ENCODE data around the gene RILPL1. TPM values are rescaled to one million over a fixed set of nuclear protein-coding genes. Genes with fewer than 3 reads are reported as not detected.

The RILPL1 gene
- total and polyA plus RNA-seq, 2 experiments from 2014 or later: 13.6 to 17.5 TPM

GRCh38 chr12:123478762-123479161, 54.8 kb downstream of the RILPL1 start:
- H3K27ac ChIP-seq: no peak overlapping the region
- no peaks in the 10 kb centered on the region for H3K36me3 ChIP-seq (replicated peaks; ENCODE audit: insufficient read depth, low read depth)
- no peaks in the 10 kb centered on the region for H4K20me1 ChIP-seq (ENCODE audit: insufficient read depth, poor library complexity, severe bottlenecking)
- no peaks in the 10 kb centered on the region for H3K9me3 ChIP-seq (ENCODE audit: low read depth)
- no peak for DNase-seq (ENCODE audit: low spot score)
- no peaks in the 10 kb centered on the region for H3K9me2 ChIP-seq (replicated peaks; ENCODE audit: insufficient read depth)
- 97% methylated on average over 10 of the region's 10 CpGs for WGBS (ENCODE audit: low lambda C conversion rate, missing lambda C conversion rate)
- TF ChIP-seq EZH2 (IDR thresholded peaks at IDR 0.05; ENCODE audit: borderline replicate concordance) (no peak), CTCF (IDR thresholded peaks at IDR 0.05; ENCODE audit: poor library complexity) (no peak), EZH2phosphoT487 (IDR thresholded peaks at IDR 0.05; ENCODE audit: low read depth, severe bottlenecking, unreplicated experiment) (no peak)
- H3K4me3 ChIP-seq: no peak overlapping the region
- H3K4me2 ChIP-seq: no peak overlapping the region
- no peak overlapping the region for H2AFZ ChIP-seq
- no peaks in the 10 kb centered on the region for H3K79me2 ChIP-seq
- H3K27me3 ChIP-seq: no peaks in the 10 kb centered on the region
- H3K4me1 ChIP-seq (ENCODE audit: insufficient read depth): no peaks in the 10 kb centered on the region

- TF ChIP-seq EZH2 (IDR thresholded peaks at IDR 0.05; ENCODE audit: borderline replicate concordance) (no peak), CTCF (IDR thresholded peaks at IDR 0.05; ENCODE audit: poor library complexity) (no peak), EZH2phosphoT487 (IDR thresholded peaks at IDR 0.05; ENCODE audit: low read depth, severe bottlenecking, unreplicated experiment) (no peak)
- Histone ChIP-seq H3K4me1 (ENCODE audit: insufficient read depth) (no peaks in the 10 kb centered on the region), H3K9me3 (ENCODE audit: low read depth) (no peaks in the 10 kb centered on the region), H2AFZ (no peak overlapping the region), H3K36me3 (replicated peaks; ENCODE audit: insufficient read depth, low read depth) (no peaks in the 10 kb centered on the region), H3K4me3 (no peak overlapping the region), H3K9me2 (replicated peaks; ENCODE audit: insufficient read depth) (no peaks in the 10 kb centered on the region), H4K20me1 (ENCODE audit: insufficient read depth, poor library complexity, severe bottlenecking) (no peaks in the 10 kb centered on the region), H3K4me2 (no peak overlapping the region), H3K27me3 (no peaks in the 10 kb centered on the region), H3K27ac (no peak overlapping the region), H3K79me2 (no peaks in the 10 kb centered on the region)
- no peak for DNase-seq (ENCODE audit: low spot score)
- WGBS (ENCODE audit: low lambda C conversion rate, missing lambda C conversion rate): 94% methylated on average over 11 of the region's 11 CpGs
Measured at GRCh38 chr12:123478069-123478468, 55.5 kb downstream of the RILPL1 start.

- H3K79me2 ChIP-seq: no peaks in the 10 kb centered on the region
- H3K36me3 ChIP-seq (replicated peaks; ENCODE audit: insufficient read depth, low read depth): no peaks in the 10 kb centered on the region
- H2AFZ ChIP-seq: no peak overlapping the region
- no peaks in the 10 kb centered on the region for H3K9me3 ChIP-seq (ENCODE audit: low read depth)
- 89% methylated on average over 15 of the region's 15 CpGs for WGBS (ENCODE audit: low lambda C conversion rate, missing lambda C conversion rate)
- no peaks in the 10 kb centered on the region for H3K27me3 ChIP-seq
- no peak for TF ChIP-seq EZH2phosphoT487 (IDR thresholded peaks at IDR 0.05; ENCODE audit: low read depth, severe bottlenecking, unreplicated experiment)
- no peak for TF ChIP-seq CTCF (IDR thresholded peaks at IDR 0.05; ENCODE audit: poor library complexity)
- TF ChIP-seq EZH2 (IDR thresholded peaks at IDR 0.05; ENCODE audit: borderline replicate concordance): no peak
- H3K27ac ChIP-seq: no peak overlapping the region
- H4K20me1 ChIP-seq (ENCODE audit: insufficient read depth, poor library complexity, severe bottlenecking): no peaks in the 10 kb centered on the region
- no peaks in the 10 kb centered on the region for H3K9me2 ChIP-seq (replicated peaks; ENCODE audit: insufficient read depth)
- no peak for DNase-seq (ENCODE audit: low spot score)
- H3K4me2 ChIP-seq: no peak overlapping the region
- no peak overlapping the region for H3K4me3 ChIP-seq
- H3K4me1 ChIP-seq (ENCODE audit: insufficient read depth): no peaks in the 10 kb centered on the region
Measured at GRCh38 chr12:123475246-123475703, 58.2 kb downstream of the RILPL1 start.

Data from hepatocyte (in vitro differentiated cells).